Measurements from ENCODE around the gene CENPW. TPM values are rescaled to one million over a fixed set of nuclear protein-coding genes. Genes with fewer than 3 reads are reported as not detected.
A peak's percentile ranks its signal among the peaks of the same experiment; 100 is the strongest.

Gene CENPW
- total and polyA plus RNA-seq, 9 of the 15 experiments (the other 6 are each of a cell fraction or from before 2014, with no cell fraction given), result 48.7 to 285 (median 82.8) TPM

DNA sequence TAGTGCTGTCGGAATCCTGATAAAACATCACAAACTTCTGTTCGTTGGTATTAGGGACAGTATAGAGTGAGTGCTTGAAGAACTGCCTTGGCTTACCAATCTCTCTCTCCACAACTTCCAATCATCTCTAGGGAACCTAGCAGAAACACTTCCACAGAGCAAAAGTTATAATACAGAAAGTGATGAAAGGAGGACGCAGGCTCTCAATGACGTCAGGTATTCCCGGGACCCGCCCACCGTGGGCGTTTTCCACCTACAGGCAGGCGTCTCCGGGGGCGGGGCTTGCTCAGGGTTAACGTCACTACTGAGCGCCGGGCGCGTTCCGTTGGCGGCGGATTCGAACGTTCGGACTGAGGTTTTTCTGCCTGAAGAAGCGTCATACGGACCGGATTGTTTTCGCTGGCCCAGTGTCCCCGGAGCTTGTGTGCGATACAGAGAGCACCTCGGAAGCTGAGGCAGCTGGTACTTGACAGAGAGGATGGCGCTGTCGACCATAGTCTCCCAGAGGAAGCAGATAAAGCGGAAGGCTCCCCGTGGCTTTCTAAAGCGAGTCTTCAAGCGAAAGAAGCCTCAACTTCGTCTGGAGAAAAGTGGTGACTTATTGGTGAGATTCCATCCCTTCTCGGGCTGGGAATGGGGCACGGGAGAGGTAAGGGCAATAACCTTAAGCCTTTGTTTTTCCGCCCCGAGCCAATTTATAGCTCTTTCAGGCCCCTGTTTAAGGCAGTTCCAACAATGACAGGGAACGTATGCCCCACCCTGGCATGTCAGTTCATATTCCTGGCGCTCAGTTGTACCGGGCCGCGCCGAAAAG is at the start of gene CENPW (continued):
- peak; percentile 66; the same call in 1 of the 2 replicates for TF ChIP-seq KLF13 (tag; IDR thresholded peaks at IDR 0.05; ENCODE audit: borderline replicate concordance, low read depth)
- 0 out of 4 replicates have a peak, but pooled peaks have one; percentile 50 to 62 for TF ChIP-seq UBTF (IDR thresholded peaks at IDR 0.05; ENCODE audit: borderline replicate concordance in 1 of 2, low read depth in 2 of 2, low read length in 2 of 2)
- no peak for TF ChIP-seq RNF2 (IDR thresholded peaks at IDR 0.05)
- peak; percentile 85 for TF ChIP-seq FOXM1 (IDR thresholded peaks at IDR 0.05; ENCODE audit: low read depth)
- peak; percentile 70; the same call in 1 of the 2 replicates for TF ChIP-seq FOXM1 (CRISPR knock-in tag; IDR thresholded peaks at IDR 0.05; ENCODE audit: low read depth)
- peak; percentile 62 for TF ChIP-seq ZFX (CRISPR knock-in tag; IDR thresholded peaks at IDR 0.05)
- TF ChIP-seq YY1 (IDR thresholded peaks at IDR 0.05; ENCODE audit: borderline replicate concordance in 1 of 3, control insufficient read depth in 1 of 3, extremely low read depth in 1 of 3, insufficient read depth in 3 of 3, insufficient read length in 1 of 3, insufficient replicate concordance in 2 of 3, low read depth in 1 of 3, low read length in 2 of 3), result peak in 2 of 3 experiments; percentile 38 to 45
- peak; percentile 65 to 72 for TF ChIP-seq NRF1 (conservative IDR thresholded peaks at IDR 0.05 in 1 of 2, IDR thresholded peaks at IDR 0.05 in 1 of 2)
- peak; percentile 78 for TF ChIP-seq POLR2G (IDR thresholded peaks at IDR 0.05; ENCODE audit: low read depth, low read length)
- TF ChIP-seq MNT (conservative IDR thresholded peaks at IDR 0.05), result peak; percentile 49 to 88; a peak in 3 of 4 replicates
- TF ChIP-seq NBN (IDR thresholded peaks at IDR 0.05; ENCODE audit: low read depth), result peak; percentile 90
- TF ChIP-seq ARID4B (CRISPR knock-in tag; IDR thresholded peaks at IDR 0.05), result peak; percentile 96
- no peak for TF ChIP-seq KDM1A (IDR thresholded peaks at IDR 0.05)
- TF ChIP-seq ZBTB12 (CRISPR knock-in tag; IDR thresholded peaks at IDR 0.05), result peak; percentile 98
- peak; percentile 31 for TF ChIP-seq NEUROD1 (IDR thresholded peaks at IDR 0.05; ENCODE audit: borderline replicate concordance, low read depth, low read length, partially characterized antibody)

Measured in K562 (cell line).